ENCODE measurements around the gene CEBPG.

DNA sequence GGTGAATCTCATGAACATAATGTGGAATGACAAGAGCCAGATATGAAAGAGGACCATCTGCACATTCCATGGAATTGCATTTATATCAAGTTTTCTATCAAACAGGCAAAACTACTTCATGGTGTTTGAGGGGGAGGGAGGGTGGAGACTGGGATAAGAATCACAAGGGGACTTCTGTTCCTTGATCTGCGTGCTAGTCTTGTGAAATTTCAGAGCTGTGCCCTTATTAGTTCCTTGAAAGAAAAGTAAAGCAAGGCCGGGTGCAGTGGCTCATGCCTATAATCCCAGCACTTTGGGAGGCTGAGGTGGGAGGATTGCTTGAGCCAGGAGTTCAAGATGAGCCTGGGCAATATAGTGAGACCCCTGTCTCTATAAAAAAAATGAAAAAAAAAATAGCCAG, 30.2 kb upstream of the CEBPG start:
- TF ChIP-seq, protein P1, sequence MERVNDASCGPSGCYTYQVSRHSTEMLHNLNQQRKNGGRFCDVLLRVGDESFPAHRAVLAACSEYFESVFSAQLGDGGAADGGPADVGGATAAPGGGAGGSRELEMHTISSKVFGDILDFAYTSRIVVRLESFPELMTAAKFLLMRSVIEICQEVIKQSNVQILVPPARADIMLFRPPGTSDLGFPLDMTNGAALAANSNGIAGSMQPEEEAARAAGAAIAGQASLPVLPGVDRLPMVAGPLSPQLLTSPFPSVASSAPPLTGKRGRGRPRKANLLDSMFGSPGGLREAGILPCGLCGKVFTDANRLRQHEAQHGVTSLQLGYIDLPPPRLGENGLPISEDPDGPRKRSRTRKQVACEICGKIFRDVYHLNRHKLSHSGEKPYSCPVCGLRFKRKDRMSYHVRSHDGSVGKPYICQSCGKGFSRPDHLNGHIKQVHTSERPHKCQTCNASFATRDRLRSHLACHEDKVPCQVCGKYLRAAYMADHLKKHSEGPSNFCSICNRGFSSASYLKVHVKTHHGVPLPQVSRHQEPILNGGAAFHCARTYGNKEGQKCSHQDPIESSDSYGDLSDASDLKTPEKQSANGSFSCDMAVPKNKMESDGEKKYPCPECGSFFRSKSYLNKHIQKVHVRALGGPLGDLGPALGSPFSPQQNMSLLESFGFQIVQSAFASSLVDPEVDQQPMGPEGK (CRISPR knock-in tag; IDR thresholded peaks at IDR 0.05; ENCODE audit: borderline replicate concordance), result no peak
- no peak for TF ChIP-seq OSR1 (CRISPR knock-in tag; IDR thresholded peaks at IDR 0.05)
- TF ChIP-seq ESRRG (CRISPR knock-in tag; IDR thresholded peaks at IDR 0.05), result no peak
- no peak for TF ChIP-seq GLIS3 (CRISPR knock-in tag; IDR thresholded peaks at IDR 0.05)
- TF ChIP-seq, protein P2, sequence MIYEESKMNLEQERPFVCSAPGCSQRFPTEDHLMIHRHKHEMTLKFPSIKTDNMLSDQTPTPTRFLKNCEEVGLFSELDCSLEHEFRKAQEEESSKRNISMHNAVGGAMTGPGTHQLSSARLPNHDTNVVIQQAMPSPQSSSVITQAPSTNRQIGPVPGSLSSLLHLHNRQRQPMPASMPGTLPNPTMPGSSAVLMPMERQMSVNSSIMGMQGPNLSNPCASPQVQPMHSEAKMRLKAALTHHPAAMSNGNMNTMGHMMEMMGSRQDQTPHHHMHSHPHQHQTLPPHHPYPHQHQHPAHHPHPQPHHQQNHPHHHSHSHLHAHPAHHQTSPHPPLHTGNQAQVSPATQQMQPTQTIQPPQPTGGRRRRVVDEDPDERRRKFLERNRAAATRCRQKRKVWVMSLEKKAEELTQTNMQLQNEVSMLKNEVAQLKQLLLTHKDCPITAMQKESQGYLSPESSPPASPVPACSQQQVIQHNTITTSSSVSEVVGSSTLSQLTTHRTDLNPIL (CRISPR knock-in tag; IDR thresholded peaks at IDR 0.05; ENCODE audit: low read depth), result no peak
- TF ChIP-seq, protein P3, sequence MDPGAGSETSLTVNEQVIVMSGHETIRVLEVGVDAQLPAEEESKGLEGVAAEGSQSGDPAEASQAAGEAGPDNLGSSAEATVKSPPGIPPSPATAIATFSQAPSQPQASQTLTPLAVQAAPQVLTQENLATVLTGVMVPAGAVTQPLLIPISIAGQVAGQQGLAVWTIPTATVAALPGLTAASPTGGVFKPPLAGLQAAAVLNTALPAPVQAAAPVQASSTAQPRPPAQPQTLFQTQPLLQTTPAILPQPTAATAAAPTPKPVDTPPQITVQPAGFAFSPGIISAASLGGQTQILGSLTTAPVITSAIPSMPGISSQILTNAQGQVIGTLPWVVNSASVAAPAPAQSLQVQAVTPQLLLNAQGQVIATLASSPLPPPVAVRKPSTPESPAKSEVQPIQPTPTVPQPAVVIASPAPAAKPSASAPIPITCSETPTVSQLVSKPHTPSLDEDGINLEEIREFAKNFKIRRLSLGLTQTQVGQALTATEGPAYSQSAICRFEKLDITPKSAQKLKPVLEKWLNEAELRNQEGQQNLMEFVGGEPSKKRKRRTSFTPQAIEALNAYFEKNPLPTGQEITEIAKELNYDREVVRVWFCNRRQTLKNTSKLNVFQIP (CRISPR knock-in tag; IDR thresholded peaks at IDR 0.05; ENCODE audit: borderline replicate concordance, low read depth), result no peak
- no peak for TF ChIP-seq ZNF8 (CRISPR knock-in tag; IDR thresholded peaks at IDR 0.05)
- no peak for TF ChIP-seq BACH2 (CRISPR knock-in tag; IDR thresholded peaks at IDR 0.05; ENCODE audit: borderline replicate concordance)
- TF ChIP-seq ZC3H10 (CRISPR knock-in tag; IDR thresholded peaks at IDR 0.05), result no peak
- no peak for TF ChIP-seq ZFP30 (CRISPR knock-in tag; IDR thresholded peaks at IDR 0.05)

All from SK-N-SH treated with all-trans-retinoic acid at 6 μM for 48 hours (cell line).